ENCODE data around the gene RRBP1.
"Not testable (repeated sequence)": the region's sequence is repeated elsewhere in the genome, so short reads cannot be mapped to it uniquely, and the experiment has no call there.

RRBP1 gene

DNA sequence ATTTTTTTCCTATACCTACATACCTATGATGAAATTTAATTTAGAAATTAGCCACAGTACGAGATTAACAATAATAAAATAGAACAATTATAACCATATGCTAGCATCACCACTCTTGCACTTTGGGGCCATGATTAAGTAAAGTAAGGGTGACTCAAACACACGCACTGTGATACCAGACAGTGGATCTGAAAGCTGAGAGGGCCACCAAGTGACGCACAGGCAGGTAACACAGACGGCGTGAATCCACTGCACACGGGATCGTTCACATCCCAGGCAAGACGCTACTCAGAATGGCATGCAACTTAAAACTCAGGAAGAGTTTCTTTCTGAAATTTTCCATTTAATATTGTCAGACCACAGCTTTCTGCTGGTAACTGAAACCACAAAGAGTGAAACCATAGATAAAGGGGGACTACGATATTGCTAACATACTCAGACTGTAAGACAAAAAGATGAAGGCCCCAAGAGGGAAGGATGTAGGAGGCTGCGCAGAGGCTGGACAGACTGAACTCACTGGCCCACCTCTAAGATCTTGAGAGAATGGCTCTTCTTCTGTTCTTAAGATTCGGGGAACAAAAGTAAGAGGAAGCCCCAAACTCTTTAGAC, 17.9 kb downstream of the RRBP1 start:
- no peak for FAIRE-seq
- no peak for DNase-seq (ENCODE audit: low spot score)

DNA sequence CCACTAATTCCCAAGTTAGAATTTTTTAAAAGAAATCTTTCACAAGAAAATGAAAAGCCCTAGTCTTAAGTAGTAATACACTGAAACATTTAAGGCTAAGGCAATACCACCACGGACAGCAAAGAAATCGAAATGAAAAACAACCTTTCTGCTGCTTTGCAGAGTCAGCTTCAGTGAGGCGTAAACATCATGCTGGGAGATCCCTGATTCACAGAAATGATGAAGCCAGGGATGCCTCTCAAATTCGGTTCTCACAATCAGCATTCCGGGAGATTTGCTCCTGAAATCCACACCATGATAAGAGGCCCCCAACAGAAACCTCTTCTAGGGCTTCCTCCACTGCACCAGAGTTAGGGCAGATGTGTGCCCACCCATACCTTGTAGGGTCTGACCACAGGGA, 18.6 kb downstream of the RRBP1 start:
- no peak for FAIRE-seq

DNA sequence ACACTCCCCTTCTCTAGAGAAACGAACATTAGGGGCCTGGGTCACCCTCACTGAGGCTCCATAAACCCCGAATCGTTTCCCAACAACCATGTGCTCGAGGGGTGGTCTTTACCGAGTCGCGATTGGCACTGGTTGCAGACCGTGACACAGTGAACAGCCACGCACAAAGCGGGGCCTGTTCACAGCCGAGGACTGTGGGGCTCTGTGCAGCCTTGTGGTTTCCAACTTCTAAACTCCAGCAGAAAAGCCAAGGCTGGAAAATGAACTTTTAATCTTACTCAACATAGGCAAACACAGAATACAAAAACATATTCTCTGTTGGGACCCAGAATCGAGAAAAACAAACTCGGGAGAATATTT, 19.0 kb downstream of the RRBP1 start:
- DNase-seq (ENCODE audit: low spot score) (no peak), FAIRE-seq (no peak)

More for the DNA sequence above, 18.6 kb downstream of the RRBP1 start:
- DNase-seq (ENCODE audit: low spot score) = no peak

DNA sequence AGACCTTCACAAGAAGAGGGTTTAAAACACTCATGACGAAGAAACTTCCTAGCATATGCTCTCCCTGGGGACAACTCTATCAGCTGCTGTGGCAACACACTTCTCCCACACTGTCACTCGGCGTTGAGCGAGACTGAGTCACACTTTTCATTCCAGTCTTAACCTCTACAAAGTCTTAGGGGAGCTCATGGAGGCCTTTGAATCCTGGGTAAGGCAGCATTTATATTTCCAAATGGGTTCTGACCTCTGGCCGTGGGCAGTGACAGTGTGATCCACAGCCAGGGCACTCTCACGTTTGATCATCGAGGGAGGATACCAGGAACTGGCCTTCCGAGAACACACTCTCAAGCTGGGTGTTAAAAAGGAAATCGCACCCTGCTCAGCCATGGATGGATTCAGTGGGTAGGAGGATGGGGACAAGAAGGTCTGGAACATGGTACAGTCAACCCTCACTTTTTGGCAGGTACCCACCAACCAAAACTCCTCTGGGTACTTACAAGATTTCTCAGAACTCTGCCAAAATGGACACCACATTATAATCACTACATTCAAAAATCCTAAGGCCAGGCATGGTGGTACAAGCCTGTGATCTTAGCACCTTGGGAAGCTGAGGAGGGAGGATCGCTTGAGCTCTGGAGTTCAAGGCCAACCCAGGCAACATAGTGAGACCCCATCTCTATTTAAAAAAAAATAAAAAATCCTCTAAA, 19.6 kb downstream of the RRBP1 start:
- FAIRE-seq (no peak), DNase-seq (ENCODE audit: low spot score) (no peak)

DNA sequence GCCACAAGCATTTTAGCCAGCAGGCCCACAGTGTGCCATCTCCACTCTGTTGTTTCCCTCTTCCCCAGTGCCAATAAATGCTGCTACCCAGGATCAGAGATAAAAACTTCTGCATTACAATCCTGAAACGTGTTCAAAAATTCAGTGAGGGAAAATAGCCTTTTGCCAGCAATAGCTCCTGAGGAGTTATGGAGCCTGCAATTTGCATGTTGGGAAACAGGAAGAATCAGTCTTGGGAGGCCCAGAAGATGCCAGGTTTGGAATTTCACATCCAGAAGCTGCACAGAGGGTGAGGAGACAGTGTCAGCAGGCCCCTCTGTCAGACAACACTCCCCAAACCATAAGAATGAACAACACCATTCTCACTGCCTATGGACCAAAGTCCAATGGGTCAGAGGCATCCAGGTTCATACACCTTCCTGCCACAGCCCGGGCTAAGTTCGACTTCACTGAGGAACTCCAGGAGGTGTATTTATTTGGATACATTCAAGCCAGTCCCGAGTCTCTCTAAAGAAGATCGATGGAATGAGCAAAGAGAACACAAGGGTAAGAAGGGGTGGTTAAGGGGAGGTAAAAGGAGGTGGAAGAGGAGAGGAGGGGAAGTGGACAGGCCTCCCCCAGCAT, 20.8 kb downstream of the RRBP1 start:
- no peak for FAIRE-seq
- DNase-seq (ENCODE audit: low spot score) = no peak

DNA sequence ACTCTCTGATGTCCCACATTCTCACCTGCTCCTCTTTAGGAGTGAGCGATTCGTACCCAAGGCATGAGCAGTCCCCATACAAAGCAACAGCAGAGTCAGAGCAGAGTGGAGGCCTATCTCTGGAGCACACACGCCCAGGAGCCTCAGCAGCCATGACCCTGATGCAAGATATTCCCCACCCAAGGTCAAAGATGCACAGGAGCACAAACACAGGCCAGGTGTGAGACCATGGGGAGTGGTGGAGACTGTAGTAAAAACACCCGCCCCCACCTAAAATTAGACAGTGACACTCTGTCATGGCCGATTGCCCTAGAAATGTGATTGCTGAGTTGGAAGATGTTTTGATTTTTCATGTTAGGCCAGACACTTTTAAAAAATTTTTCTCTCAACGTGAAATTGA, 21.4 kb downstream of the RRBP1 start:
- FAIRE-seq (no peak), DNase-seq (ENCODE audit: low spot score) (no peak)

DNA sequence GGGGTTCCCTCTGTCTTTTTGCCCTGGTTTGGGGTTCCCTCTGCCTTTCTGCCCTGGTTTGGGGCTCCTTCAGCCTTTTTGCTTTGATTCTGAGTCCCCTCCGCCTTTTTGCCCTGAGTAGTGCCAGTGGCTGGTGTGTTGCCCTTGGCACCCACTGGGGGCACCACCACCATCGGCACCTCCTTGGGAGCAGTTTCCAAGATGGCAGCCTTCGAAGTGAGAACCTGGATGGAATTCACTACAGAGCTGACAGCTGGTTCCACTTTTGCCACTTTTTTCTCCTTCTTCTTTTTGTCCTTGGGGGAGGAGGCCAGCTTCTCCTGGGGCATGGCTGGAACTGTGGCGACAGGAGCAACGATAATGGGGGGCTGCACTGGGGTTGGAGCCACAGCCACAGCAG, 22.2 kb downstream of the RRBP1 start:
- DNase-seq (ENCODE audit: low spot score) = no peak
- FAIRE-seq = no peak

DNA sequence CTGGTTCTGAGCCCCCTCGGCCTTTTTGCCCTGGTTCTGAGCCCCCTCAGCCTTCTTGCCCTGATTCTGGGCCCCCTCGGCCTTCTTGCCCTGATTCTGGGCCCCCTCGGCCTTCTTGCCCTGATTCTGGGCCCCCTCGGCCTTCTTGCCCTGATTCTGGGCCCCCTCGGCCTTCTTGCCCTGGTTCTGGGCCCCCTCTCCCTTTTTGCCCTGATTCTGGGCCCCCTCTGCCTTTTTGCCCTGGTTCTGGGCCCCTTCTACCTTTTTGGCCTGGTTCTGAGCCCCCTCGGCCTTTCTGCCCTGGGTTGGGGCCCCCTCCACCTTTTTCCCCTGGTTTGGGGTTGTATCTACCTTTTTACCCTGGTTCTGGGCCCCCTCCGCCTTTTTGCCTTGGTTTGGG, 22.7 kb downstream of the RRBP1 start:
- not testable (repeated sequence) for FAIRE-seq; DNase-seq (ENCODE audit: low spot score)

DNA sequence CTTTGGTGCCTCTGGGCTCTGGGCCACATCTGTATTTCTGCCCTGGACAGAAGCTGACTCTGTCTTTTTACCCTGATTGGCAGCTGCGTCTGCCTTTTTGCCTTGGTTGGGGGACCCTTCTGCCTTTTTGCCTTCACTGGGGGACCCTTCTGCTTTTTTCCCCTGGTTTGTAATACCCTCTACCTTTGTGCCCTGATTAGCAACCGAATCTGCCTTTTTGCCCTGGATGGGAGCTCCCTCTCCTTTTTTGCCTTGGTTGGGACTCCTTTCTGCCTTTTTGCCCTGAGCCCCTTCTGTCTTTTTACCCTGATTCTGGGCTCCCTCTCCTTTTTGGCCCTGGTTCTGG, 23.4 kb downstream of the RRBP1 start:
- DNase-seq (ENCODE audit: low spot score) (no peak), FAIRE-seq (no peak)

DNA sequence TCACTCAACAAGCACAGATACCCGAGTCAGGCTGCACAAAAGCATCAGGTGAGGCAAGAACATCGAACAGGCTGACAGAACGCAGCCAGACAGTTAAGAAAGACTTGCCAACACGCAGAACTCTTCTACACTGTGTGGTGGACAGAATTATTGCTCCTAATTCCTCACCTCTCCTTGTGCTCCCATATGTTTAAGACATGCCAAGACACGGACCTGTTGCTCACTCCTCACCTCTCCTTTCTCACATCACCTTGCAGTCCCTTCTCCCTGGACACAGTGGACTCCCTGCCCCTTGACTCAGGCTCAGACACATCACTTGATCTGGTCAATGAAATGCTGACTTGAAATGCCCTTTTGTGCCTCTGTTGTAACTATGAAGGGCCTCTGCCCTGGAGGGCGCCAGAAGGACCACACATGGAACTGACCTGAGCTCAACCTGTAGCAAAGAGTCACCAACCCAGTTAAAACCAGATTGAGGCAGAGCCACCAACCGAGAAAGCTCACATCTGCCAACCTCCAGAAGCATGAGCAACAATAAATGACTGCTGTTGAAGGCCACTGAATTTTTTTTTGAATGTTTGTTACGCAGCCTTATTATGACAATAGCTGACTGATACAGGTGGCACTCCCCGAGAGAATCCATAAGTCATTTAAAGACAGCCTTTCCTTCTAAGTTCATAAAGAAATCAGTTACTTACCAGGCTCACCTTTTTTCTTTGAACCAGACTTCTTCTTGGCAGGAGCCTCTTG, 24.0 kb downstream of the RRBP1 start:
- FAIRE-seq = peak; percentile 20
- DNase-seq (ENCODE audit: low spot score) = no peak

DNA sequence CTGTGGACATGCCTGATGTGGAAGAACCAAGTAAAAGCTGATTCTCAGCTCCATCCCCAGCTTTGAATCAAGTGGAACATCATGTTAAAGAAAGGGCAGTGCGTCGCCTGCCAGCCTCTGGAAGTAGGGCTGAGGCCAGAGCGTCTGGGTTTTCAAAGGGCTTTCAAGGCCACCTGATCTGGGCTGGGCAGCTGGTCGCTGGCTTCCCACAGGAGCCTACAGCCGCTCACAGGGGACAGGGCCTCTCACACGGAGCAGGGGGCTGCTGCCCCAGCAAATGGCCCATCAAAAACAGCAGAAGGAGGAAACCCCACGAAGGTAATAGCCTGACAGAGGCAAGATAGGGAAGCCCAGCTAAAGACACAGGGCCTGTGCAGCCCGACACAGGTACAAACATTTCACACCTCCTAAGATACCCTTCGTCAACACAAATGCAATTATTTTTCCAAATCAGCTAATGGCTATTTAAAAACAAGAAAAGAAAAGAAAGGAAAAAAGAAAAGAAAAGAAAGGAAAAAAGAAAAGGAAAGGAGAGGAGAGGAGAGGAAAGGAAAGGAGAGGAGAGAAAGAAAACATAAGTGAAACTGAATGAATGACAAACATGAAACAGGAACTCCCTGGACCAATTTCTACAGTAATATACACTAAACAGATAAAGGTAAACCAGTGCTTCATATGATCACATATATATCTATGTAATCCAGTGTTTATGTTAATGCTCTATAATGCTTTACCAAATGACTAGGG, 24.8 kb downstream of the RRBP1 start:
- no peak for FAIRE-seq
- no peak for DNase-seq (ENCODE audit: low spot score)

DNA sequence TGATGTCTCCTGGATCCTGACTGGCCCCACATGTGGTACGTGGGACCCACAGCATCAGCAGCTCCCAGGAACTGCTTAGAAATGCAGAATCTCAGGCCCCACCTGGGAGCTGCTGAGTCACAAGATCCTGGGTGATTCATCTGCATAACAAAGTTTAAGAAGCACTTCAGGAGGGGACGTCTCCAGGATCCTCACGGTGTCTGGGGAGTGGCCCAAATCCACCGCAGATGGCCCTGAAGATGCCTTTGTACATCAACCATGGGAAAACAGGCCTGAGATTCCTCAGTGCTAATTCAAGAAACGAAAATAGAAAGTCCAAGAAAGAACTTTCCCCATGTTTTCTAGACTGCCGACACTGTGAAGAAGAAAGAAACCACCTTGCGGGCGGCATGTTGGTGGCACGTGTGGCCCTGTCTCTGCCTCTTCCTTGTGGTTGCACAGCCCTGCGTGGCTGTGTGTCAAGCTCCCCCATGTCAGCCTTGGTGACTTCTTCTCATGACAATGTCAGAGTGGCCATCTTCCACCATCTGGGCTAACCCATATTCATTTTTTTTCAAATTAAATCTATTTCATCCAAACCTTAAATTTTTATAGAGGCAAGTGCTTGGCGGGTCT, 26.1 kb downstream of the RRBP1 start:
- no peak for FAIRE-seq

DNA sequence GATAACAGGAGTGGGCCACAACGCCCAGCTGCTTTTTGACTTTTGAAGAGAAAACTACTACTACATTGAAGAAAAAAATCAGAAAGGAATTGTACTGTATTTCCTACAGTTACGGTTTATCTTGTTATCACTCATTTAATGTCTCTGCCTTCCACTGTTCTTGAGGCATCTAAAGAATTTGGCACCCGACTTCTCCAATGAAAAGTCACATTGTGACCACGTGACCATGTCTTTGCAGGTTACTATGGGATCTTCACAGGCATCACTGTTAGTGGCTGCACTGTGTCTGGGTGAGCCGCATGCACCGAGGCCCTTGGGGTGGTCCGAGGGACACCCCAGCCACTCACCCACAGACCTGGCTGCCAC, 26.8 kb downstream of the RRBP1 start:
- no peak for DNase-seq (ENCODE audit: low spot score)
- no peak for FAIRE-seq

More for the DNA sequence above, 26.1 kb downstream of the RRBP1 start:
- DNase-seq (ENCODE audit: low spot score) = peak; percentile 11

DNA sequence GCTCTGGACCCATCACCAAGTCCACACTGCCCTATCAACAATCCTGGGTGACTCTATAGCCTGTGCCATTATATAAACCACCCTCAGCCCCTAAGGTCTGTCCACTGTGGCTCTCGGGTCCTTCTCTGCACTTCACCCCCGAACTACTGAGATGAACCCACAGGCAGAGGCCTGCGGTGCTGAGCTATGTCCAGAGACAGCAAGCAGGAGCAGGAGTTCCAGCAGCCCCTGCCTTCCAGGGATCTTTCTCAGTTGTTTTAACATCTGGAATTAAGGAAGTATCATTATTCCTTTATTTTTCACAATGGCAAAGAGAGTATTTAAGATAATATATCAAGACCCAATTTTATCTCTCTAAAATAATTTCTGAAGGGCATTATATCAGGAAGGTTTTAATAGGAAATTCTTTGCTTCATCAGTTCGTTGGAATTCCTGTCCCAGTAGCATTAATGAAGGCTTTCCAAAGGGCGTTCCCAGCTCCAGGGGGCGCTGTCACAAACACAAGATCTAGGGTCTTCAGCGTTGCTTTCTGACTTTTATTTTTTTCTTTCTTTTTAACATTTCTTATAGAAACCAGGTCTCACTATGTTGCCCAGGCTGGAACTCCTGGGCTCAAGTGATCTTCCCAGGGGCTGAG, 27.3 kb downstream of the RRBP1 start:
- FAIRE-seq (no peak), DNase-seq (ENCODE audit: low spot score) (no peak)

DNA sequence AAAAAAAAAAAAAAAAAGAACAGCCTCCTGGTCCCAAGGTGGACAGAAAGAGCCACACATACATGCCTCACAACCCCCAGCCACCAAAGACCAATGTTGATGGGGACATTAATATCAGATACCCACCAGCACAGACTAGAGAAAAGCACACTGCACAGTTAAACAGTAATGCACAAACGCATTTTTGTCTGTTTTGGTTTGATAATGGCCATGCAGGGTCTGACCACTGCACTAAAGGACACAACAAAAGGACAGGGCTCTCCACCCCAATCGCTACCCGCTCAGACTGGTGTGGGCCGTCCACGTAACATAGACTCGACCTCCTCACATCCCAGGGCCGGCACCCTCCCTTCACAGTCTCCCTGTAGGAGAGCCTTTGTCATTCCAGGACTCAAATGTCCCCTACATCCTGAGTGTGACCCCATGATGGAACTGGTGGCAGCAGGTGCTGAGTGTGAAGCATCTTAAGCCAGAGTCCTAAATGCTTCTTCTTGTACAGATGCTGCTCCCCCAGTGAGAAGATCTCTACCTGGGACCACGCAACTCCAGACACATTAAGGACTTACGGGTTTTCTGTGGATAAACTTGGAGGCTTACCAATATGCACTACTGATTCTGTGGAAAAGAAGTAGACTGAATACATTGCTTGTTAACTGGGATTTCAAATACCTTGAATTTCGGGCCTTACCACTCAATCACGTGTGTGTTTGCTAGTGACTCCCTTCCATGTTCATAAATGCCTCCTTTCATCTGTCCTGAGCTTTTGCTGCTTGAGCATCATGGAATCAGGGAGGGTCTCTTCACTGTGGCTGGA, 28.0 kb downstream of the RRBP1 start:
- DNase-seq (ENCODE audit: low spot score) (no peak), FAIRE-seq (no peak)

DNA sequence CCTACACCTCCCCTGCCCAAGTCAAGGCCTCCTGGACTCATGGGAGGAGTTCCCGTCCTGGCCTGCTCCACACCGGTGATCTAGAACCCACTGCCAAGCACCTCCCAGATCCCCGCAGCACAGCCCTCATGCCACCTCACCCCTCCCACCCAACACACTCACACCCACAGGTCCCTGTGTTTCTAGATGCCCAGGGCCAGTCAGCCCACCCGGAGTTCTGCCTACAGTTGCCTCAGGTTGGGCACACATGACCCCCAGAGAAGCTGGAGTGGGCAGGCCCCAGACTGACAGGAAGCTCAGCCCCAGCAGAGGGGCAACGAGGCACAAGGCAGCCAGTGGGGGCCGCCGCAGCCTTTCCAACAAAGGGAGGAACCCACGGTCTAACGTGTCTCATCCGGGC, 29.6 kb downstream of the RRBP1 start:
- DNase-seq (ENCODE audit: low spot score) (no peak), FAIRE-seq (no peak)

DNA sequence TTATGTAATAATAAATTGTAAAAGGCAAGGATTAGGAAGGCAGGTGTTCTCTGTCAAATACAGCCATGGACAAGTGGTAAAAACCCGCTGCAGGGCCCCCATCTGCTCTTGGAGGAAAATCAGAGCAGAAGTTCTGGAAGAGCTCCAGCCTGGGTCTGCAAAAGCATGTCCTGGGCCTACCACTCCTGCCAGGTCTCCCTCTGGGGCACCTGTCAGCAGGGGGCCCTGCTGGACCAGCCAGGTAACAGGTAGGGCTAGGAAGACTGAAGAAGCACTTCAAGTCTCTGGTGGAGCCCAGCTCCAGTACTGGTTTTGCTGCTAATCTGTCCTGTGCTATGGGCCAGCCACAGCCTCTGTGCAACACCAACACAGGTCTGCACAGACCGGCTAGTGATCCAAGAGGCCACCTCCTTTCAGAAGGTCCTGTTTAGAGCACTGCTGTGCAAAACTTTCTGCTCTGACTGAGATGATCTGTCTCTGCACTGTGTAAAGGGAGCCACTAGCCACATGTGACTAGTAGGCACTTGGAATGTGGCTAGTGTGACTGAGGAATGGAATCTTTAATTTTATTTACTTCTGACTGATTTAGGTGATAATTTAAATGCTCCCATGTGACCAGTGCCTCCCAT, 30.2 kb downstream of the RRBP1 start:
- FAIRE-seq = no peak
- no peak for DNase-seq (ENCODE audit: low spot score)

DNA sequence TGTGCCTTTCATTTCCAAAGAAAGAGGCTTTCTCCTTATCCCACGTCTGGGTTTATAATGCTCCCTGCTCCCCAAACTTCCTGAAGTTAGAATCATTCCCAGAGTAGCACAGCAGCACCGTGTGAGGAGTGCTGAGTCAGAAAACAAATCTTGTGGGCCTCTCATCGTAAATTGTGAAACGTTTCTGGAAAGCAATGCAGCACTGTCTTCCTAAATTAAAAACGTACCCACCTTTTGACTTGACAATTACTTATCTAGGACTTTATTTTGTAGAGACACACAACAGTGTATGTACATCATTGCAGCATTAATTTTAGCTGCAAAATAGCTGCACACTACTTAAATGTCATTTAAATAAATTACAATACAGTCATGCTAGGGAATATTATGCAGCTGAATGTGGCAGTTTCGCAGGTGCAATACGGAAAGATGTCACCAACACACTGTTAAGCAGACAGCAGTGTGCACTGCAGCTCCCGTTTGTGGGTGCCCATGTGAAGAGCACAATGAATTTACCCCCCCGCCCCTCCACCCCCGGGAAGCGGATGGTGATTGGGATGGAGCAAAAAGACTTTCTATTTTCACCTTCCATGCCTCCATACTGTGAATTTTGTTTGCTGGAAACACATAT, 30.8 kb downstream of the RRBP1 start:
- DNase-seq (ENCODE audit: low spot score) = no peak
- FAIRE-seq = no peak
